GM18505 (cell line): ENCODE results near the gene INMT.

ENCODE experiments used
- ATAC-seq: cut with Tn5 transposase; IDR thresholded peaks from one replicate; pipeline ENCODE4 v1.9.1; 2021; ENCODE audit not compliant: unreplicated experiment
- POLR2A ChIP-seq: IDR thresholded peaks from 4 replicates; pipeline ENCODE4 v1.6.1; 2011; ENCODE audit warnings: borderline replicate concordance; ENCODE audit not compliant: insufficient read depth, insufficient read length; ENCODE audit errors: extremely low read depth

INMT gene

DNA sequence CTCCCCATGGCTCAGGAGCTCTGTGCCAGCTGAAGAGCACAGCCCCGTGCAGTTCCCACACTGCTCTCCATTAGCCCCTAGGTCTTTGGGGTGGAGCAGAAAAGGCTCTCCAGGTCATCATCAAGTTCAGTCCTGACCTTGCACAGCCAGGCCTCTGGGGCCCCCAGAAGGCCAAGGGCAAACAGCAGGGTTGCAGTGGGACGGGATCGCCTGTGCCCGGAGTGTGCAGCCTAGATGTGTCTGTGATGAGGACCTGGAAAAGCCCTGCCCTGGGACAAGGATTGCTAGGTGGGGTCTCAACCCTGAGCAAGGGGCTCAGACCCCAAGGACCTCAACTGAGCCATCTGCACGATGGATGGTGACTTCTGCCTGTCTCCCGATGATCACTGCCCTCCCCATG, 549 bp downstream of the INMT start:
- TF ChIP-seq POLR2A = no peak
- ATAC-seq = no peak

GRCh38 chr7:30752979-30753378, 1.0 kb downstream of the INMT start:
- ATAC-seq = no peak
- no peak for TF ChIP-seq POLR2A

DNA sequence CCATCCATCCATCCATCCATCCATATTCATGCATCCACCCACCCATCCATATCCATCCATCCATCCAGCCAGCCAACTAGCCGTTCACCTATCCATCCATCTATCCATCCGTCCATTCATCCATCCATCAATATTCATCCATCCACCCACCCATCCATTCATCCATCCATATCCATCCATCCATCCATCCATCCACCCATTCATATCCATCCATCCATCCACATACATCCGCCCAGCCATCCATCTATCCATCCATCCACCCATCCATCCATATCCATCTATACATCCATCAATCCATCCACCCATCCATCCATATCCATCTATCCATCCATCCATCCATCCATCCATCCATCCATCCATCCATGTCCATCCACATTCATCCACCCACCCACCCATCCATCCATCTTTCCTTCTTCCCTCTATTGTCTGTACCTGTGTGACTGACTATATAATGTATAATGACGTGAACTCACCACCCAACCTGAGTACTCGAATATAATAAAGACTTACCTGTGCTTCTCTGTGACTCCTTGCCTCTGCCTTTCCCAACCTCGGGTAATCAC, 2.5 kb downstream of the INMT start:
- TF ChIP-seq POLR2A = no peak
- no peak for ATAC-seq

DNA sequence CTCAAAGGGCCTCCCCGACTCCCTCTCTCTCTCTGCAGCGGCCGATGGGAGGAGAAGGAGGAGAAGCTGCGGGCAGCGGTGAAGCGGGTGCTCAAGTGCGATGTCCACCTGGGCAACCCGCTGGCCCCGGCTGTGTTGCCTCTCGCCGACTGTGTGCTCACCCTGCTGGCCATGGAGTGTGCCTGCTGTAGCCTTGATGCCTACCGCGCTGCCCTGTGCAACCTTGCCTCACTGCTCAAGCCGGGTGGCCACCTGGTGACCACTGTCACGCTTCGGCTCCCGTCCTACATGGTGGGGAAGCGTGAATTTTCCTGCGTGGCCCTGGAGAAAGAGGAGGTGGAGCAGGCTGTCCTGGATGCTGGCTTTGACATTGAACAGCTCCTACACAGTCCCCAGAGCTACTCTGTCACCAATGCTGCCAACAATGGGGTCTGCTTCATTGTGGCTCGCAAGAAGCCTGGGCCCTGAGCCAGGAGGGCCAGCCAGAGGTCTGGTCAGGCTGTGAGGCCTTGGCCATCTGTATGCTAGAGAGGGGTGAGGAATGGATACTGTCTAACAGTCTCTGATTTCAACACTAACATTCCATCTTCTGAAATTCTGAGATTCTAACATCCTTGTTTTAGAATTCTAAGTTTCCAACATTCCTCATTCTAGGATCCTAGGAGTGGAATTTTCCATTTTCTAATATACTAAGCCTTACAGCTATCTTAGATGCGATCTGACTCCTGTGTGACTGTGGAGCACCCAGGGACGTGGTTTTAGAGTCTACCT, 3.6 kb downstream of the INMT start:
- TF ChIP-seq POLR2A = no peak
- no peak for ATAC-seq

DNA sequence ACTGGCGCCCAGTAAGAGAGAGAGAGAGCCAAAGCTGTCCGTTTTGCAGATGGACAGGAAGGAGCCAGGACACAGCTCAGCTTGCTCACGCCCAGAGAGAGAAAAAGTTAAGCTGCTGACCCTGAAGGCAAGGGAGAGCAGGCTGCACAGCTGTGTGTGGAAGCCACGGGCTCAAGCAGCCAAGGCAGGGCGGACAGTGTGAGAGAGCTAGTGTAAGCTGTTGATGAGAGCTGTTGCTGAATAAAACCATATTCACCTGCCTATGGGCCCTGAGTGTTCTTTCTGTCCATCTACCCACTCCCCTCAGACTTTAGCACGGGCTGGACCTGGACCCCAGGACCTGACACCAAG, 5.4 kb downstream of the INMT start:
- no peak for ATAC-seq
- no peak for TF ChIP-seq POLR2A

- no peak for ATAC-seq
- TF ChIP-seq POLR2A = no peak
Observed at GRCh38 chr7:30760514-30761213, 8.7 kb downstream of the INMT start.

DNA sequence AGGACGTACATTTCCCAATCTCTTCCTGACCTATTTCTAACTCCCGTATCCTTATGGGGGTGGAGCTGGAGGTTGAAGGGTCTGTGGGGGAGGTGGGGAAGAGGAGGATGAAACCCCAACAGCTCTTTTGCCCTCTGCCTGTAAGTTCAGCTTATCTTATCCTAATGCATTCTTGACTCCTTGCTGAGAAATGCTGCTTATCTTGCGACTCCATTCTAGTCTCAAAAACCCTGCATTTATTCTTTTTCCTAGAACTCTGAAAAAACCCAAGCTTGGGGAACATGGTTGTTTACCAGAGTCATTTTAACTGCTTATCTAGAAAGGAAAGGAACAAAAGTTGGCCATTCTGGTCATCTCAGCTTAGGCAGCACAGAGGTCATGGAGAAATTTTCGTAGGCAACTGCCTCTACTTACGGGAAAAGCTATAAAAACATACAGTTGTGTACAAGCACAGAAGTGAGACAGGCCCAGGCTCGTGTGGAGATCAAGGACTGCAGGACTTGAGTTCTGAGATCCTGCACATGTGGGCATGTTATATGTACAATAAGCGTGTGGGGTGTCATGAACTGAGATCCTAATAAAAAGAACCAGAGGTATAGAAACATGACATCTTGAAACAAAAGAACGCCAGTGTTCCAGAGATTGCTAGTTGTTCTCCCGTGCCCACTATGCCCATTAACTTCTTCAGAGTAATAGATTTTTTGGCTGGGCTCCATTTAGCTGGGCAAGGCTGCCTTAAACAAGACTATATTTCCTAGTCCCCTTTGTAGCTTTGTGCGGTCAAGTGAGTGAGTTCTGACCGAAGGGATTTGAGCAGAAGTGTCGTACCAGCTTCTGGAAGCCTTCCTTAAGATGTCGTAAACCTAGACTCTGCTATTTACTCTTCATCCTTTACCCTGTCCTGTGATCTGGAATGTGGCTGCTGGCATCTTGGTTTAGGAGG, 9.6 kb downstream of the INMT start:
- TF ChIP-seq POLR2A = no peak
- ATAC-seq = no peak

DNA sequence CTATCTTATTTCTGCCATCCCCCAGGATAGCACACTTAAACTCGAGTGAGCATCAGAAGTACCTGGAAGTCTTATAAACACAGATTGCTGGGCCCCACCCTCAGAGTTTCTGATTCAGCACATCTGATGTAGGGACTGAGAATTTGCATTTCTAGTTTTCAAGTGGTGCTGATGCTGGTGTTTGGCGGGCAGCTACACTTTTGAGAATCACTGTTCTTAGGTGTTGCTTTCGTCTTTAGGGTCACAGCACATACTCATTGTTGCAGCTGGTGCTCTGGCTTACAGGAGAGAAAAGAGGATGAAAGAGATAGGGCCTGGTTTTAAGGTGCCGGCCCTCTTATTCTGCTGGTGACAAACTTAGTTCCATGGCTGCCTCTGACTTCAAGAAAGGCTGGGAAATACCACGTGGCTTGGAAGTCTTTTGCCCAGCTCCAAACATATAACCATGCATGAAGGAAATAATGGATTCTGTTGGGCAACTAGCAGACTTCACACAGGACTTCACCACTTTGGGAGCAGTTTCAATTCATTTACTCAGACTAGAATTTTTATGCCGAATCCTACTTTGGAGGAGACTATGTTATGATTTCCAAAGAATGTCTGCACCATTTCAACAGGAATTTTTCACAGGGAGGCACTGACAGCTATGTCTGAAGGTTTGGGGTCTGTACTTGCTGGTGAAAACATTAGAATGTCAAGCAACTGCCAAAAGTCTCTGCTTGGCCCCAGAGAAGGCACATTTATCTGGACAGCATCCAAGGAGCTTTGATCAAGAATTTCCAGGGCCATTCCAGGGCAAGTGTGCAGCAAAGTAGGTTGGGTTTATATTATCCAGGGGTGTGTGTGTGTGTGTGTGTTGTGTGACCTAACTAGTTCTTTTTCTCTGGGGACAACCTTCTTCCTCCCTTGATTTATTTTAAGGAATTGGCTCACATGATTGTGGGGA, 12.4 kb downstream of the INMT start:
- TF ChIP-seq POLR2A = no peak
- ATAC-seq = no peak

DNA sequence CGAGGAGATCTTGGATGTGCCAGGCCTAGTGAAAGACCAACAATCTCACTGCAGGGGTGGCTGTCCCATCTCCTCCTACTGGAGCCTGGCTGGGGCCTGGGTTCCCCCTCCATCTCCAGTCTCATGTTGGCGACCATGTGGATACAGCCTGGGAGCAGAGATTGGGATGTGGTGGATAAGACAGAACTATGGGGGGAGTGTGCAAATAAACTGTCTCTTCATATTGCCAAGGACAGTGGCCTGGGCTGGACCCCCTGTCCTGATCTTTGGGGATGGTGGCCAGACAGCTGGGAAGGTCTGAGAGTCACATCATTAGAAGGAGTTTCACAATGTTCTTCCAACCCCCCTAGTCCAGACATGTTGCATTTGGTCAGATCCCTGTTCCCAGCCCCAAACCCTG, 13.5 kb downstream of the INMT start:
- no peak for TF ChIP-seq POLR2A
- no peak for ATAC-seq

DNA sequence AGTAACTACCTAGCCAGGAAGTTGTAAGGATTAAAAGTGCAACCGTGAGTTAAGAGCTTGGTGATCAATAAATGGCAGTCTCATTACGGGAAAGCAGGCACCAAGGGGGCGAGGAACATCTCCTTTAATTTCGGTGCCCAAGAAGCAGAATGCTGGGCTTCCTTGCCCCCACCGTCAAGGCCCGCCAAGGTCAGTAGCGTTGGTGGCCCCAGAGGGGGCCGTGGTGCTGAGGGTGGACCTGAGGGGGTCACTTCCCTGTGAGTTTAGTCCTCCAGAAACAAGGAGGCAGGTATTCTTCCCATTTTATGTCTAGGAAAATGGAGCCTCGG, 18.9 kb downstream of the INMT start:
- no peak for ATAC-seq
- no peak for TF ChIP-seq POLR2A

- peak; percentile 24 for TF ChIP-seq POLR2A
- peak; percentile 81 for ATAC-seq
Observed at GRCh38 chr7:30771174-30771879, 19.4 kb downstream of the INMT start, which contains the start of gene MINDY4. MINDY4 (plus strand) TSS chr7:30771417; CDS start chr7:30771494, 77 bp downstream.

- ATAC-seq = peak; percentile 25
- TF ChIP-seq POLR2A = no peak
Observed at GRCh38 chr7:30771880-30772425, 20.0 kb downstream of the INMT start.

DNA sequence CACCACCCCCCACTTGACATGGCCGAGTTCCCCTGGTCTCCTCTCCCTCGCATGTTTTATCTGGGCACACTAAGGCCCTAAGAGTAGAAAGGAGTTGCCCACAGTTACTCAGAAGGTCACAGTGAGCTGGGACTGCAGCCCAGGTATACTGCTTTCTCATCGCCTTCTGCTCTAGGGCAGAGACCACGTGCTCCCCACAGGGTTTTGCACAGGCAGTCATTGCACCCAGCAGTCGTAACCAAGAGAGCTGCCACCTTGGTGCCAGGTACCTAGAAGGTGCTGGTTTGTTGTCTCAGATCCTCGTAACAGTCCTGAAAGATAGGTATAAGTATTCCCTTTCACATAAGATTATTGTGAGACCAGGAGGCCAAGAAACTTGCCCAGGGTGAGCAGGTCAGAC, 21.0 kb downstream of the INMT start:
- no peak for ATAC-seq

More for the DNA sequence above, 21.0 kb downstream of the INMT start:
- no peak for TF ChIP-seq POLR2A
